Cardiac fibroblast (primary cell): Measurements from ENCODE around the gene CEP192.

Experiments used
- DNase-seq, 2 donors: peaks; one replicate each; pipeline versions ENCODE4 v3.0.0 to v3.0.0-alpha.2; 2010; ENCODE audit warnings: low read depth in 2 of 2
- H3K4me3 ChIP-seq, 2 donors: replicated peaks in 1 of 2; 1 replicate in 1 of 2; 2 replicates in 1 of 2; pipeline ENCODE4 v1.5.1; 2011; ENCODE audit warnings: low read depth in 2 of 2, low read length in 2 of 2, mild to moderate bottlenecking in 2 of 2, moderate library complexity in 1 of 2
- TF ChIP-seq, protein P1 (sequence below): IDR thresholded peaks from one replicate; pipeline ENCODE4 v1.5.1; 2011; ENCODE audit warnings: low read depth, mild to moderate bottlenecking, low read length, inconsistent platforms

Gene CEP192

GRCh38 chr18:13003466-13003896 is 12.3 kb downstream of the CEP192 start:
- peak; percentile 82 to 83 for DNase-seq

DNA sequence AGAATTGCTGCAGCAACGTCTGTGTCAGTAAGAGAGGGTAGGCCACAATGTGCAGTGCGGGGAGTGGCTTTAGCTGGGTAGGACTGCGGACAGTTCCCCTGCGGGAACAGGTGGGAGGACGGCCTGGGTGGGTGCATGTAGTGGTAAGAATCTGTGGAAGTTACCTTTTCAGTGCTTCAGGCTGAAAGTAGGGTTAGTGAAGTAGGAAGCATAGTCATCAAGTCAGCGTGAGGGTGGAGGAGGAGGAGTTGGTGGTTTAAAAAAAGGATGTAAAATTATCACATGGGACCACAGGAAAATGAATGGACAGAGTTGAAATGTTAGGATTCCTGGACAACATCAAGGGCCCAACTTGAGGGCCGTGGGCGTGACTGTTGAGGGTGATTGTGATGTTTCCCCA is 13.2 kb downstream of the CEP192 start:
- no peak for DNase-seq
- H3K4me3 ChIP-seq: no peak overlapping the region
- TF ChIP-seq, protein P1, sequence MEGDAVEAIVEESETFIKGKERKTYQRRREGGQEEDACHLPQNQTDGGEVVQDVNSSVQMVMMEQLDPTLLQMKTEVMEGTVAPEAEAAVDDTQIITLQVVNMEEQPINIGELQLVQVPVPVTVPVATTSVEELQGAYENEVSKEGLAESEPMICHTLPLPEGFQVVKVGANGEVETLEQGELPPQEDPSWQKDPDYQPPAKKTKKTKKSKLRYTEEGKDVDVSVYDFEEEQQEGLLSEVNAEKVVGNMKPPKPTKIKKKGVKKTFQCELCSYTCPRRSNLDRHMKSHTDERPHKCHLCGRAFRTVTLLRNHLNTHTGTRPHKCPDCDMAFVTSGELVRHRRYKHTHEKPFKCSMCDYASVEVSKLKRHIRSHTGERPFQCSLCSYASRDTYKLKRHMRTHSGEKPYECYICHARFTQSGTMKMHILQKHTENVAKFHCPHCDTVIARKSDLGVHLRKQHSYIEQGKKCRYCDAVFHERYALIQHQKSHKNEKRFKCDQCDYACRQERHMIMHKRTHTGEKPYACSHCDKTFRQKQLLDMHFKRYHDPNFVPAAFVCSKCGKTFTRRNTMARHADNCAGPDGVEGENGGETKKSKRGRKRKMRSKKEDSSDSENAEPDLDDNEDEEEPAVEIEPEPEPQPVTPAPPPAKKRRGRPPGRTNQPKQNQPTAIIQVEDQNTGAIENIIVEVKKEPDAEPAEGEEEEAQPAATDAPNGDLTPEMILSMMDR: no peak

More at GRCh38 chr18:13003466-13003896, 12.3 kb downstream of the CEP192 start:
- TF ChIP-seq, protein P1: peak; percentile 52
- H3K4me3 ChIP-seq: no peak overlapping the region

DNA sequence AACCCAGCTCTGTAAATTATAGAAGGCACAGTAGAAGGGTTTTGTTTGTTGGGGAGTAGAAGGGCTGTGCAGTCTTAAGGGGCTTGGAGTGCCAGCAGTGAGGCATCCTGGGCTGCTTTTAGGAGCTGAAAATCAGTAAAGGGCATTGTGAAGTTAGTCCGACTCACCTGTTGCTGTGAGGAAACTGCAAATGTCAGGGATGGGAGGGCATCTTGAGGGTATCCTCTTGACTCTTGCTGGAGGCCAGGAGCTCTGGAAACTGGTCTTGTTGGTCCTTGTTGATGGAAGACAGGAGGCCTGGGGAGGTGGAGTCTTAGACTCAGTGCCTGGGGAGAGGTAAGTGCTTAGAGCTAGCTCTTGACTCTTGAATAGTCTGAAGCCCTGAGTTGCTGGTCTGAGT is 14.1 kb downstream of the CEP192 start:
- no peak overlapping the region for H3K4me3 ChIP-seq
- no peak for DNase-seq
- TF ChIP-seq, protein P1: no peak

DNA sequence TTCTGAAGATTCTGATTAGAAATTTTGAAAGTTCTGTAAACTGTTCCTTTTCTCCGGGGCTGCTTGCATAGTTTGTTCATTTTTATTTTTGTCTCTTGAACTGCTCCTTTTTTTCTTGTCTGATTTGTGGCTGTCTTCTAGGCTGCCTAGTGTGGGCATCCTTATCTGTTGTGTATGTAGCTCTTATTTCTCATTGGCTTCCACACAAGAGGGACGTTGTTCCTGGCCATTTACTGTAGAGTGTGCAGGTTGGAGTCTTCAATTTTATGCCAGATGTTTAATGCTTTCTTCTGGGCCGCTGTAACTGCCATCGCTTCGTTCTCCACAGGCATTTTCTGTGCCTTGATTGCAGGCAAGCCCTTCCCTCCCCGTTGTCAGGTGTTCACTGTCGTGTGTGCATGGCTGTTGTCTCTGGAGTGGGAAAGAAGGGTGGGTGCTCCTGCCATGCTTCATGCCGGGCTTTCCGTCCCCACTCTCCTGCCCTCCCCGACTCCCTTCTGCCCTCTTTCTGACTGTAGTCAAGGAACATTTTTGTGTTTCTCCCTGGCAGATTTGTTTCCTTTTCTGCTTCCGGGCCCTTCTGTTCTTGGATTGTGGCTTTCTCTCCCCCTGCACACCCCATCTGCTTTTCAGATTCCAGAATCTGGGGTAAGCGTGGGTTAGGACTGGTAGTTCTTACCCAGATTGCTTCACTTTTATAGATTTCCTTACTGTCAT is 15.5 kb downstream of the CEP192 start:
- TF ChIP-seq, protein P1: no peak
- DNase-seq: no peak
- no peak overlapping the region for H3K4me3 ChIP-seq

GRCh38 chr18:13007248-13007560 is 16.0 kb downstream of the CEP192 start:
- TF ChIP-seq, protein P1: no peak
- DNase-seq: no peak
- no peak overlapping the region for H3K4me3 ChIP-seq

GRCh38 chr18:13011719-13012118 is 20.6 kb downstream of the CEP192 start:
- no peak overlapping the region for H3K4me3 ChIP-seq
- no peak for DNase-seq
- TF ChIP-seq, protein P1: no peak

- DNase-seq: no peak
- TF ChIP-seq, protein P1: no peak
- H3K4me3 ChIP-seq: no peak overlapping the region
Observed at GRCh38 chr18:13014232-13014631, 23.1 kb downstream of the CEP192 start.
